Neural cell (in vitro differentiated cells): ENCODE results near the gene RPS6KA3.

Experiments used
- POLR2AphosphoS5 ChIP-seq: IDR thresholded peaks from 2 replicates; pipeline ENCODE4 v1.6.1; 2012
- TF ChIP-seq, protein P1 (sequence below): fragments of 450-650 bp; IDR thresholded peaks from 2 replicates; pipeline ENCODE4 v1.5.1; 2014; ENCODE audit warnings: antibody characterized with exemption, mild to moderate bottlenecking, moderate library complexity; ENCODE audit not compliant: poor library complexity, severe bottlenecking

DNA sequence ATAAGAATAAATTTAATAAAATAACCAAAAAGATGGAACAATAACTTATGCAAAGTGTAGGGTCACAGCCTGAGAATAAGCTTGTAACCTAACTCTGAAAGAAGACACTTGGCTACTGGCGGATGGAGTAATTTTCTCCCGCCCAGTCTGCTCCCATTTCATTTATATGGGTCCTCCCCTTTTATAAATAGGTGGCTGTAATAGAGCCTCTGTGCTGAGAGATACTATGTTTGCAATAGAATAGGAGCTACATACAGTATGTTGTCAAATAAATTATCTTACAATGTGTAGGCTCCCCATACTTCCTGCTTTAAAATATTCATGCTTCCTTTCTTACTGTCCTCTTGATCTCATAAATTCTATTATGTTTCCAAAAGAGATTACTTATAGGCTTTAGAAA lies 28.2 kb upstream of the RPS6KA3 start:
- no peak for TF ChIP-seq POLR2AphosphoS5
- TF ChIP-seq, protein P1, sequence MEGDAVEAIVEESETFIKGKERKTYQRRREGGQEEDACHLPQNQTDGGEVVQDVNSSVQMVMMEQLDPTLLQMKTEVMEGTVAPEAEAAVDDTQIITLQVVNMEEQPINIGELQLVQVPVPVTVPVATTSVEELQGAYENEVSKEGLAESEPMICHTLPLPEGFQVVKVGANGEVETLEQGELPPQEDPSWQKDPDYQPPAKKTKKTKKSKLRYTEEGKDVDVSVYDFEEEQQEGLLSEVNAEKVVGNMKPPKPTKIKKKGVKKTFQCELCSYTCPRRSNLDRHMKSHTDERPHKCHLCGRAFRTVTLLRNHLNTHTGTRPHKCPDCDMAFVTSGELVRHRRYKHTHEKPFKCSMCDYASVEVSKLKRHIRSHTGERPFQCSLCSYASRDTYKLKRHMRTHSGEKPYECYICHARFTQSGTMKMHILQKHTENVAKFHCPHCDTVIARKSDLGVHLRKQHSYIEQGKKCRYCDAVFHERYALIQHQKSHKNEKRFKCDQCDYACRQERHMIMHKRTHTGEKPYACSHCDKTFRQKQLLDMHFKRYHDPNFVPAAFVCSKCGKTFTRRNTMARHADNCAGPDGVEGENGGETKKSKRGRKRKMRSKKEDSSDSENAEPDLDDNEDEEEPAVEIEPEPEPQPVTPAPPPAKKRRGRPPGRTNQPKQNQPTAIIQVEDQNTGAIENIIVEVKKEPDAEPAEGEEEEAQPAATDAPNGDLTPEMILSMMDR = no peak
